HL-60/S4 treated with retinoic acid at 250 ng/mL for 4 days and 3 days (cell line): ENCODE measurements around the gene TMEM185A.
"Not testable (repeated sequence)": the region's sequence is repeated elsewhere in the genome, so short reads cannot be mapped to it uniquely, and the experiment has no call there.

Source experiments
- in situ Hi-C: fragments of 300-500 bp; cut with MboI; formaldehyde crosslinking; loops from 2 replicates; pipeline ENCODE4 v1.7.0; 2022; ENCODE audit warnings: low sequenced_read_pairs

TMEM185A gene

DNA sequence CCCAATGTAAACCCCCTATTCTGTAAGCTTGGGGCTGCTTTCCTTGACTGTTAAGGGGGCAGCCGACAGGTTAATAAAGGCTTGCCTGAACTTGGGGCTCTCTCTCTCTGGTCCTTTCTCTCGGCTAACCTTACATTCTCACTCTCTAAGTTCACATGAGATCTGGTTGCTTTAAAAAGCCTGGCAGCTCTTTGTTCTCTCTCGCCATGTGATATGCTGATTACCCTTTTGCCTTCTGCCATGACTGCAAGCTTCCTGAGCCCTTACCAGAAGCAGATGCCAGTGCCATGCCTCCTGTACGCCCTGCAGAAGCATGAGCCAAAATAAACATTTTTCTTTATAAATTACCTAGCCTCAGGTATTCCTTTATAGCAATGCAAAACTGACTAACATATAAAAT is 76.3 kb downstream of the TMEM185A start:
- in situ Hi-C loops = not testable (repeated sequence)

DNA sequence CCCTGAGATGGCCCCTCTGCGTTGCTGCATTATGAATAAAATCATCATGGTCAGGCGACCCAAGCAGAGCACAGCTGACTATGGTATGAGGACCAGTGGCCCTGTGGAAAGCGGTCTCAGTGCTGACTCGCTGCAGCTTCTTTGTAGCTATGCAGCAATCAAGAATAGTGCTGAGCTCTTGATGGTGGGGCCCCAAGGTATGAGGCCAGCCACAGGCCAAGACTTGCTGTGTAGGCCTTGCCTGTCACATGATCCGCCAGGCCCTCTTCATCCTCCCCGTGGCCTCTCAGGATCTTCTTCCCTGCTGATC is 79.7 kb downstream of the TMEM185A start:
- in situ Hi-C loops = not testable (repeated sequence)

DNA sequence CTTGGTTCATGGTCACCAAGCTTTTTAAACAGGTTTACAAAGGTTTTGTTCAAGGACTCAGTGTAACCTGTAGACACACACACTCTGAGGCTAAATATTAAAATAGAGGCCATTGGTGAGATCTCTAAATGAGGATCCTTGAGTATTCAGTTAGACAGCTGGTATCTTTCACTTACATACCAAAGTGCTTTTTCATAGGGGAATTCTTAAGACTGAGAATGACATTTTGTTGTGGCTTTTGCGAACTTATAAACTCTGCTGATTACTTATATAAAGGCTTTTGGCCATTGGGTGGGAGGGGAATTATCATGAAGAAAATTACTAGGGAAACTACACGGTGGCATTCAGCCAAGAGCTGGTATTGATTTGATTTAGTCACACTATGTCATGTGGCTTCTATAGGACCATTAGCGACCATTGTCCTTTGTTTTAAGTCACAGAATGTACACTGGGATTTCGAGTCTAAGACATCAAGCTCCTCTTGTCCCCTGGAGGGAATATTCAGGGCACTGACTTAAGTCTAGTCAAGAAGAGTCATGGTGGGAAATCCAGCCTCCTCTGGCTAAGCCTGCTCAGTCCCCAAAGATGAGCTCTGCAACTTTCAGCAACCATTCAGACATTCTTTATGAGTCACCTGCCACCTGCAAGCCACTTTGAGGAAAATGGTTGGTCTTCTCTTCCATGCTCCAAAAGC is 80.2 kb downstream of the TMEM185A start:
- in situ Hi-C loops = not testable (repeated sequence)

DNA sequence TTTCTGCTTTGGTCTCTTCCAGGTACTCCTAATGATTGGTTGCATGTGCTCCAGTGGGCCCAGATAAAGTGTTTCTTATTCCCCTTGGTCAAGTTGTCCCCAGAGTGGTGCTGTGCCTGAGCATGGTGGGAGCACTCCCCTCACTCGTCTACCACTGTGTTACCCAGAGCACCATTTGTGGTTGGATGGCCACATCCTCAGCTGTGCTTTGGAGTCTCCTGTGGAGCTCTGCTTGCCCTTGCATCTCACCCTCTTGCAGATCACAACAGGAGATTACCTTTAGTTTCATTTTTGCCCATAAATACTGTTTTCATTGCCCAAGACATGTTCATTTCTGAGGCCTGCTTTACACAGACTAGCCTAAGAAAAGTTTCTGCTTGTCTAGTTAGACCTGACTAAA is 81.1 kb downstream of the TMEM185A start:
- in situ Hi-C loops = not testable (repeated sequence)

DNA sequence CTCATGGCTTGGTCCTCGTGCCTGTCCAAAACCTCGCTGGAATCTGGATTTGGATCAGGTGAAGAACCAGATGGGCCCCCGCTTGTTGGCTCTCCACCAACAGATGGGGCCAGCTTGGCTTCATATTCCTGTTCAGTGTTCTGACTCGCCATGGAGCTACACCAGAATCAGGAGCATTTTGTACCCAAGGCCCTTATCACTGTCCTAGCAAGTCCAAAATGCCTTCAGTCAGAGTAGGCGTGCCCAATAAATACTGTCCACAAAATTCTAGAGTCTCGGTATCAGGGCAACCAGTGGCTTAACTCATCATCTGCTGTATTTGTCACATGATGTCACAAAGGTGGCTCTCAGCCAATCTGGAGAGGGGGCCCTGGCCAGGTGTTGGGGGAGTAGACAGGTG is 81.9 kb downstream of the TMEM185A start, which contains the start of gene HSFX3:
TSS of gene HSFX3 (minus strand) at position 224 of the 400 bp plus-strand sequence. CDS start at position 152, 72 bp downstream.
- in situ Hi-C loops = not testable (repeated sequence)

DNA sequence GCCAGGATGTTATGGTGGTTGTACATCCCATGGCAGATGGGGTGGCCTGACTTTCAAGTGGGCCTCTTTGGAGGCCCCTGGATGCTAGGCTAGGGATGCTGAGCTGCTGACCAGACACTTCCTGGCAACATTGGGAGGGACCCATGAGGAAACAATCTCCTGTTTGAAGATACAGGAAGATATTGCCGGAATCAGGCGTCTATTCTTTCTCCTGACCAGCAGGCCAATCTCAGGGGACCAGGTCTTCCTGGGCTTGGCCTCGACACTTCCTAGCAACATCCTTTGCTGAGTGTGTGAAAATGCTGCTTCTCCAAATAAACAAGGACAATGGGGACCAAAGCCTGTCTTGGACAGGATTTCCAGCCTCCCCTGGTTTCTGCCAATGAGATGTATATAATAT is 83.8 kb downstream of the TMEM185A start:
- in situ Hi-C loops = not testable (repeated sequence)

DNA sequence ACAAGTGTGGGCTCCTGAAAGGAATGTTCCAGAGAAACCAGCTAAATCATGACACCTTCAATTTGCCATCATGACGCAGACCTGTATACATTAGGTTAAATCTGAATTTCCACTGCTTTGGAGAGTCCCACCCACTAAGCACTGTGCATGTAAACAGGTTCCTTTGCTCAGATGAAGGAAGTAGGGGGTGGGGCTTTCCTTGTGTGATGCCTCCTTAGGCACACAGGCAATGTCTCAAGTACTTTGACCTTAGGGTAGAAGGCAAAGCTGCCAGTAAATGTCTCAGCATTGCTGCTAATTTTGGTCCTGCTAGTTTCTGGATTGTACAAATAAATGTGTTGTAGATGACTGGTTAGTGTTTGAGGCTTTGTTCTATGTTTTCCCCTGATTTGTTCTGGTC is 84.6 kb downstream of the TMEM185A start:
- in situ Hi-C loops = not testable (repeated sequence)
